C4-2B (cell line): Measurements from ENCODE around the gene LMAN1L.
A peak's percentile ranks its signal among the peaks of the same experiment; 100 is the strongest.

ENCODE experiments used
- H3K27ac ChIP-seq: fragments of 450-650 bp; 2 replicates; pipeline ENCODE4 v1.5.1; 2017
- CTCF ChIP-seq: fragments of 450-650 bp; conservative IDR thresholded peaks from 2 replicates; pipeline ENCODE4 v1.5.1; 2017; ENCODE audit warnings: mild to moderate bottlenecking
- ZFX ChIP-seq: fragments of 450-650 bp; IDR thresholded peaks from 2 replicates; pipeline ENCODE4 v1.6.1; 2017

LMAN1L gene

GRCh38 chr15:74804935-74805334, 7.7 kb upstream of the LMAN1L start:
- H3K27ac ChIP-seq, result no peak overlapping the region
- TF ChIP-seq CTCF (no peak), ZFX (no peak)

GRCh38 chr15:74807282-74807681, 5.4 kb upstream of the LMAN1L start:
- H3K27ac ChIP-seq, result peak overlapping the region; percentile 51
- TF ChIP-seq CTCF (no peak), ZFX (no peak)

GRCh38 chr15:74808078-74808839, 4.4 kb upstream of the LMAN1L start:
- TF ChIP-seq CTCF, result no peak
- no peak for TF ChIP-seq ZFX
- H3K27ac ChIP-seq, result peak overlapping the region; percentile 51

- H3K27ac ChIP-seq, result peak overlapping the region; percentile 51
These were observed 3.8 kb upstream of the LMAN1L start for GRCh38 chr15:74808840-74809229.

GRCh38 chr15:74809242-74809641, 3.4 kb upstream of the LMAN1L start:
- TF ChIP-seq ZFX, result no peak
- TF ChIP-seq CTCF, result no peak
- H3K27ac ChIP-seq, result peak overlapping the region; percentile 51

More at GRCh38 chr15:74808840-74809229, 3.8 kb upstream of the LMAN1L start:
- TF ChIP-seq CTCF (no peak), ZFX (no peak)

GRCh38 chr15:74809956-74810355, 2.7 kb upstream of the LMAN1L start:
- H3K27ac ChIP-seq, result no peak overlapping the region
- no peak for TF ChIP-seq CTCF
- TF ChIP-seq ZFX, result no peak

GRCh38 chr15:74815121-74815934, 2.7 kb downstream of the LMAN1L start:
- TF ChIP-seq ZFX, result peak; percentile 45; the same call in 1 of the 2 replicates
- TF ChIP-seq CTCF, result no peak
- H3K27ac ChIP-seq, result peak overlapping the region; percentile 81
